Heart left ventricle (tissue), 13 donors: ENCODE results near the gene SEPTIN5.

Experiments
- POLR2A ChIP-seq, 2 donors: fragments of 450-650 bp; IDR thresholded peaks; one replicate each; pipeline ENCODE4 v1.6.1; 2017; ENCODE audit warnings: antibody characterized with exemption in 2 of 2, mild to moderate bottlenecking in 2 of 2, moderate library complexity in 2 of 2
- TF ChIP-seq, protein P1 (sequence below), 12 donors: fragments of 200-600 bp; sonication (generic) in 4 of 12; IDR thresholded peaks; one replicate each; pipeline versions ENCODE4 v1.5.0 to v1.8.0; 2018 to 2022; ENCODE audit warnings: antibody characterized with exemption in 12 of 12, mild to moderate bottlenecking in 5 of 12
- donor health status: ischemic (EF 13 %, LVEDD 7.1; RV severe dilation, severe dysfunction).
- donor health status: DM: no; HTN: yes; CAD: no.
- donor health status: DM: no; HTN: no; CAD: no.
- donor health status: ischemic (EF 25% LVEDD 6.9; RV normal size, moderate dysfunction).
- donor health status: ischemic (EF 25% LVEDD 5.7; RV mildly dilated, moderate dysfunction).
- donor health status: ischemic (EF 35%, LVEDD 5.7; RV mildly dilated, moderate dysfunction).
- donor health status: nonischemic (EF 11% LVEDD 7.7; RV severe dilation, severe dysfunction).
- donor health status: DM: yes; HTN: yes; CAD: no.
- donor health status: PGD.
- donor health status: ischemic (EF 29% LVEDD 5.4; RV normal size, mild dysfunction).
- donor health status: nonischemic (EF 23%, LVEDD 6.1; RV moderate dilation, normal function).

- no peak for TF ChIP-seq POLR2A (IDR thresholded peaks at IDR 0.05)
- TF ChIP-seq, protein P1, sequence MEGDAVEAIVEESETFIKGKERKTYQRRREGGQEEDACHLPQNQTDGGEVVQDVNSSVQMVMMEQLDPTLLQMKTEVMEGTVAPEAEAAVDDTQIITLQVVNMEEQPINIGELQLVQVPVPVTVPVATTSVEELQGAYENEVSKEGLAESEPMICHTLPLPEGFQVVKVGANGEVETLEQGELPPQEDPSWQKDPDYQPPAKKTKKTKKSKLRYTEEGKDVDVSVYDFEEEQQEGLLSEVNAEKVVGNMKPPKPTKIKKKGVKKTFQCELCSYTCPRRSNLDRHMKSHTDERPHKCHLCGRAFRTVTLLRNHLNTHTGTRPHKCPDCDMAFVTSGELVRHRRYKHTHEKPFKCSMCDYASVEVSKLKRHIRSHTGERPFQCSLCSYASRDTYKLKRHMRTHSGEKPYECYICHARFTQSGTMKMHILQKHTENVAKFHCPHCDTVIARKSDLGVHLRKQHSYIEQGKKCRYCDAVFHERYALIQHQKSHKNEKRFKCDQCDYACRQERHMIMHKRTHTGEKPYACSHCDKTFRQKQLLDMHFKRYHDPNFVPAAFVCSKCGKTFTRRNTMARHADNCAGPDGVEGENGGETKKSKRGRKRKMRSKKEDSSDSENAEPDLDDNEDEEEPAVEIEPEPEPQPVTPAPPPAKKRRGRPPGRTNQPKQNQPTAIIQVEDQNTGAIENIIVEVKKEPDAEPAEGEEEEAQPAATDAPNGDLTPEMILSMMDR (IDR thresholded peaks at IDR 0.05) = no peak
Observed at GRCh38 chr22:19743651-19744050, 29.3 kb downstream of the SEPTIN5 start.
